Measurements from ENCODE around the gene PRKCE.

The PRKCE gene

DNA sequence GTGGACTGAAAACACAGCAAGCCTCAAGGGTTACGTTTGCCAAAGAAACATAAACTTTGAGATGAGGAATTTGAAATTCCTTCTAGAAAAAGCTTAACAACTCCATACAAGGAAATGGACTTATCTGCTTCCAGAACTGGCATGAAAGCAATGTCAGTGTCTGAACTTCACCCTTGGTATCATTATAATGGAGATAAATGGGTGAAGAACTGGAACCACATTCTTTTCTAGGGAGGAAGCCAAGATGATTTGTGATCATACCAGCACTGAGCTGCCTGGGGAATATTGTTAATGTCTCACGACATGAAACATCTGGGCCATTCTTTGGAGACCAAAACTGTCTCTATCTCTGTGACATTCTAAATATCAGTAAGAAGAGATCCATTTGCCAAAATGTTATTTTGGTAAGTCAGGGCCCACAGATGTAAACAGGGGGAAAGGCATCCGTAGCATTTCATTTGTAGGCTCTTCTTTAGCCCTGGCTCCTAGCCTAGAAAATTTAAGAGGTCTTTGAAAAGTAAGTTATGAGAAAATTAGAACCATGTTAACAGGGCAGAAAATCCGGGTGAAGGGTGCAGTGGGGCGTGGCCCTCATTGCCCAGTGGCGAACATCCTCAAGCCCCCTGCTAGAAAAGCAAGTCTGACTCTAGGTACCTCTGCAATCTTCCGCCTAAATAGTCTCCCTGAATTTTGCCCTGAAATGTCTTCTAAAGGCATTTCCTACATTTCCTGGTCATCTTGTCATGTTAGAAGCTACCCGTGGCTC is 350.4 kb downstream of the PRKCE start:
- no peaks in the 10 kb centered on the region for H3K27me3 Mint-ChIP-seq (ENCODE audit: low read depth)
- peaks cover 39% of the 10 kb centered on the region for H3K4me1 Mint-ChIP-seq
- no peak overlapping the region for H3K4me3 Mint-ChIP-seq
- peak overlapping the region; percentile 92 to 95 (median 94) for H3K27ac Mint-ChIP-seq
- peaks cover 3% of the 10 kb centered on the region for H3K9me3 Mint-ChIP-seq
- H3K36me3 Mint-ChIP-seq (ENCODE audit: low read depth) = peaks cover 6% of the 10 kb centered on the region
- TF ChIP-seq, protein P1, sequence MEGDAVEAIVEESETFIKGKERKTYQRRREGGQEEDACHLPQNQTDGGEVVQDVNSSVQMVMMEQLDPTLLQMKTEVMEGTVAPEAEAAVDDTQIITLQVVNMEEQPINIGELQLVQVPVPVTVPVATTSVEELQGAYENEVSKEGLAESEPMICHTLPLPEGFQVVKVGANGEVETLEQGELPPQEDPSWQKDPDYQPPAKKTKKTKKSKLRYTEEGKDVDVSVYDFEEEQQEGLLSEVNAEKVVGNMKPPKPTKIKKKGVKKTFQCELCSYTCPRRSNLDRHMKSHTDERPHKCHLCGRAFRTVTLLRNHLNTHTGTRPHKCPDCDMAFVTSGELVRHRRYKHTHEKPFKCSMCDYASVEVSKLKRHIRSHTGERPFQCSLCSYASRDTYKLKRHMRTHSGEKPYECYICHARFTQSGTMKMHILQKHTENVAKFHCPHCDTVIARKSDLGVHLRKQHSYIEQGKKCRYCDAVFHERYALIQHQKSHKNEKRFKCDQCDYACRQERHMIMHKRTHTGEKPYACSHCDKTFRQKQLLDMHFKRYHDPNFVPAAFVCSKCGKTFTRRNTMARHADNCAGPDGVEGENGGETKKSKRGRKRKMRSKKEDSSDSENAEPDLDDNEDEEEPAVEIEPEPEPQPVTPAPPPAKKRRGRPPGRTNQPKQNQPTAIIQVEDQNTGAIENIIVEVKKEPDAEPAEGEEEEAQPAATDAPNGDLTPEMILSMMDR (IDR thresholded peaks at IDR 0.05; ENCODE audit: unreplicated experiment in 3 of 3) = no peak

DNA sequence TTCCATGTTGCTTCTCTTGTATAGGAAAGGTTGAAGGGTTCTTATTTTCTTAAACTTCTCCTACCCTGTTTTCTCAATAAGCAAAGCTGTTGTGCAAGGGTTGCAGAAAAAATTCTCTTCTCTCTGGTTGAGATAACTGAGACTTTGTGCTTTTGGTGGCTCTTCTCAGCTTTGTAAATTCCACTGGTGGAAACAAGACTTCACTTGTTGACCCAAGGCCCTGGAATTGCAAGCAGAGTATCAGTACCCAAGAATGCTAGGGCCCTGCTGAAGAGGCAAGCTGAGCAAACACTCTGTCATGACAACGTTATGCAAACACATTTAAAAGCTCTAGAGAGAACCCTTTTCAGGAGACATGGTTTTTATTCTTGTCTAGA is 351.0 kb downstream of the PRKCE start:
- Mint-ChIP-seq H3K27ac (peak overlapping the region; percentile 92 to 95 (median 94)), H3K4me3 (no peak overlapping the region), H3K9me3 (peaks cover 3% of the 10 kb centered on the region), H3K27me3 (ENCODE audit: low read depth) (no peaks in the 10 kb centered on the region), H3K36me3 (ENCODE audit: low read depth) (peaks cover 10% of the 10 kb centered on the region), H3K4me1 (peaks cover 39% of the 10 kb centered on the region)
- TF ChIP-seq, protein P1 (IDR thresholded peaks at IDR 0.05; ENCODE audit: unreplicated experiment in 3 of 3) = no peak

- TF ChIP-seq, protein P1 (IDR thresholded peaks at IDR 0.05; ENCODE audit: unreplicated experiment in 3 of 3) = no peak
- Mint-ChIP-seq H3K4me3 (no peak overlapping the region), H3K27ac (peak overlapping the region; percentile 92 to 95 (median 94)), H3K36me3 (ENCODE audit: low read depth) (peaks cover 10% of the 10 kb centered on the region), H3K9me3 (peaks cover 3% of the 10 kb centered on the region), H3K4me1 (peaks cover 39% of the 10 kb centered on the region), H3K27me3 (ENCODE audit: low read depth) (no peaks in the 10 kb centered on the region)
Observed at GRCh38 chr2:46002947-46003346, 351.5 kb downstream of the PRKCE start.

GRCh38 chr2:46003903-46004473 is 352.5 kb downstream of the PRKCE start:
- H3K27ac Mint-ChIP-seq = peak overlapping the region in 2 of 3 experiments; percentile 13 to 35

GRCh38 chr2:46006473-46007025 is 355.1 kb downstream of the PRKCE start:
- TF ChIP-seq, protein P1 (IDR thresholded peaks at IDR 0.05; ENCODE audit: unreplicated experiment in 3 of 3) = no peak
- peaks cover 44% of the 10 kb centered on the region for H3K4me1 Mint-ChIP-seq
- peaks cover 10% of the 10 kb centered on the region for H3K36me3 Mint-ChIP-seq (ENCODE audit: low read depth)
- peak overlapping the region; percentile 44 to 73 (median 65) for H3K27ac Mint-ChIP-seq
- H3K4me3 Mint-ChIP-seq = no peak overlapping the region
- H3K27me3 Mint-ChIP-seq (ENCODE audit: low read depth) = no peaks in the 10 kb centered on the region
- H3K9me3 Mint-ChIP-seq = no peaks in the 10 kb centered on the region

More at GRCh38 chr2:46003903-46004473, 352.5 kb downstream of the PRKCE start:
- no peak overlapping the region for H3K4me3 Mint-ChIP-seq
- H3K27me3 Mint-ChIP-seq (ENCODE audit: low read depth) = no peaks in the 10 kb centered on the region
- no peaks in the 10 kb centered on the region for H3K9me3 Mint-ChIP-seq
- H3K4me1 Mint-ChIP-seq = peaks cover 42% of the 10 kb centered on the region
- TF ChIP-seq, protein P1 (IDR thresholded peaks at IDR 0.05; ENCODE audit: unreplicated experiment in 3 of 3) = no peak
- peaks cover 10% of the 10 kb centered on the region for H3K36me3 Mint-ChIP-seq (ENCODE audit: low read depth)

All from nephron (organoid).